K562 (cell line): Measurements from ENCODE around the gene ALG9. TPM values are rescaled to one million over a fixed set of nuclear protein-coding genes. Genes with fewer than 3 reads are reported as not detected.
A peak's percentile ranks its signal among the peaks of the same experiment; 100 is the strongest.

Experiments used
- EP300 ChIP-seq: IDR thresholded peaks from 2 replicates; pipeline ENCODE4 v1.6.1; 2012; ENCODE audit warnings: low read length, improper control_type of control experiment
- ERF ChIP-seq: fragments of 450-650 bp; formaldehyde crosslinking; IDR thresholded peaks from 2 replicates; pipeline ENCODE4 v1.4.0; 2020; ENCODE audit warnings: mild to moderate bottlenecking, mixed read lengths
- KAT8 ChIP-seq: fragments of 450-650 bp; IDR thresholded peaks from 2 replicates; pipeline ENCODE4 v1.6.1; 2016; ENCODE audit warnings: low read depth, mild to moderate bottlenecking
- KHSRP ChIP-seq: fragments of 450-650 bp; IDR thresholded peaks from 2 replicates; pipeline ENCODE4 v1.6.1; 2017
- PPARD ChIP-seq: fragments of 250-450 bp; sonication (Bioruptor Pico); IDR thresholded peaks from 2 replicates; pipeline ENCODE4 v1.8.0; 2022; ENCODE audit warnings: inconsistent platforms, mild to moderate bottlenecking, moderate library complexity
- RBM22 ChIP-seq: fragments of 200-400 bp; formaldehyde crosslinking; IDR thresholded peaks from 2 replicates; pipeline ENCODE4 v1.6.1; 2018; ENCODE audit warnings: low read length, low read depth; ENCODE audit not compliant: poor library complexity, severe bottlenecking
- SIN3B ChIP-seq: fragments of 450-650 bp; IDR thresholded peaks from 2 replicates; pipeline ENCODE4 v1.6.1; 2017; ENCODE audit warnings: low read depth, mild to moderate bottlenecking, moderate library complexity
- SRSF3 ChIP-seq: fragments of 200-400 bp; formaldehyde crosslinking; IDR thresholded peaks from 2 replicates; pipeline ENCODE4 v1.6.1; 2016; ENCODE audit warnings: mild to moderate bottlenecking, low read length, moderate library complexity; ENCODE audit not compliant: insufficient read depth
- TCF3 ChIP-seq: sonication (generic); formaldehyde crosslinking; IDR thresholded peaks from 2 replicates; pipeline ENCODE4 v1.4.0; 2020; ENCODE audit warnings: mild to moderate bottlenecking, missing genetic modification reagents
- TRIM24 ChIP-seq, 2 experiments: fragments of 450-650 bp; IDR thresholded peaks; 2 replicates each; pipeline ENCODE4 v1.6.1; 2016
- ZBTB17 ChIP-seq: fragments of 450-650 bp; formaldehyde crosslinking; IDR thresholded peaks from 2 replicates; pipeline ENCODE4 v1.4.0; 2020; ENCODE audit warnings: mild to moderate bottlenecking
- ZBTB7A ChIP-seq: IDR thresholded peaks from 2 replicates; pipeline ENCODE4 v1.6.1; 2011; ENCODE audit warnings: low read depth, mild to moderate bottlenecking, low read length, moderate library complexity, borderline replicate concordance; ENCODE audit not compliant: control insufficient read depth
- ZNF12 ChIP-seq: sonication (generic); formaldehyde crosslinking; IDR thresholded peaks from 2 replicates; pipeline ENCODE4 v1.4.0; 2020; ENCODE audit warnings: mild to moderate bottlenecking, missing genetic modification reagents
- ZNF197 ChIP-seq: fragments of 200-800 bp; sonication (Bioruptor generic); IDR thresholded peaks from 2 replicates; pipeline ENCODE4 v1.6.1; 2016; ENCODE audit warnings: low read depth, missing genetic modification characterization, missing compliant biosample characterization
- ZNF785 ChIP-seq: fragments of 250-450 bp; sonication (Bioruptor Pico); IDR thresholded peaks from 2 replicates; pipeline ENCODE4 v1.4.0; 2020; ENCODE audit warnings: mild to moderate bottlenecking
- polyA plus RNA-seq, 8 experiments: library from polyadenylated mRNA; depleted of rRNA in 4 of 8; stranded (reverse) in 5 of 8; unstranded in 3 of 8; fragments of >200 nt; fragmentation: Nextera tagmentation in 2 of 8; fragmentation: Illumina TruSeq in 1 of 8; extraction: Ambion mirVana in 2 of 8; extraction: Trizol in 1 of 8; gene quantifications; 2 replicates each; pipeline versions ENCODE4 v1.2.1 to v1.2.3, GENCODE V29; 2011 to 2014; ENCODE audit warnings: inconsistent platforms in 1 of 8, missing spikeins in 1 of 8
- total RNA-seq, 7 experiments: library from RNA; depleted of rRNA in 6 of 7; stranded (reverse); fragments of >200 nt in 6 of 7; fragmentation: Illumina TruSeq in 2 of 7; extraction: Trizol in 2 of 7; gene quantifications; 2 replicates each; pipeline versions ENCODE4 v1.2.1 to v1.2.3, GENCODE V29; 2011 to 2021; ENCODE audit warnings: low replicate concordance in 1 of 7
- TF ChIP-seq, protein P1 (sequence below): fragments of 250-450 bp; sonication (Bioruptor Pico); IDR thresholded peaks from 2 replicates; pipeline ENCODE4 v1.4.0; 2020
- TF ChIP-seq, protein P2 (sequence below): fragments of 250-450 bp; sonication (Bioruptor Pico); IDR thresholded peaks from 2 replicates; pipeline ENCODE4 v1.8.0; 2022; ENCODE audit warnings: inconsistent platforms
- TF ChIP-seq, protein P3 (sequence below): fragments of 200-800 bp; sonication (Bioruptor generic); IDR thresholded peaks from 2 replicates; pipeline ENCODE4 v1.6.1; 2017; ENCODE audit warnings: missing genetic modification characterization, missing compliant biosample characterization

ALG9 gene
- total and polyA plus RNA-seq, 9 of the 15 experiments (the other 6 are each of a cell fraction or from before 2014, with no cell fraction given) = 11.5 to 40.5 (median 24.9) TPM

- TF ChIP-seq, protein P1, sequence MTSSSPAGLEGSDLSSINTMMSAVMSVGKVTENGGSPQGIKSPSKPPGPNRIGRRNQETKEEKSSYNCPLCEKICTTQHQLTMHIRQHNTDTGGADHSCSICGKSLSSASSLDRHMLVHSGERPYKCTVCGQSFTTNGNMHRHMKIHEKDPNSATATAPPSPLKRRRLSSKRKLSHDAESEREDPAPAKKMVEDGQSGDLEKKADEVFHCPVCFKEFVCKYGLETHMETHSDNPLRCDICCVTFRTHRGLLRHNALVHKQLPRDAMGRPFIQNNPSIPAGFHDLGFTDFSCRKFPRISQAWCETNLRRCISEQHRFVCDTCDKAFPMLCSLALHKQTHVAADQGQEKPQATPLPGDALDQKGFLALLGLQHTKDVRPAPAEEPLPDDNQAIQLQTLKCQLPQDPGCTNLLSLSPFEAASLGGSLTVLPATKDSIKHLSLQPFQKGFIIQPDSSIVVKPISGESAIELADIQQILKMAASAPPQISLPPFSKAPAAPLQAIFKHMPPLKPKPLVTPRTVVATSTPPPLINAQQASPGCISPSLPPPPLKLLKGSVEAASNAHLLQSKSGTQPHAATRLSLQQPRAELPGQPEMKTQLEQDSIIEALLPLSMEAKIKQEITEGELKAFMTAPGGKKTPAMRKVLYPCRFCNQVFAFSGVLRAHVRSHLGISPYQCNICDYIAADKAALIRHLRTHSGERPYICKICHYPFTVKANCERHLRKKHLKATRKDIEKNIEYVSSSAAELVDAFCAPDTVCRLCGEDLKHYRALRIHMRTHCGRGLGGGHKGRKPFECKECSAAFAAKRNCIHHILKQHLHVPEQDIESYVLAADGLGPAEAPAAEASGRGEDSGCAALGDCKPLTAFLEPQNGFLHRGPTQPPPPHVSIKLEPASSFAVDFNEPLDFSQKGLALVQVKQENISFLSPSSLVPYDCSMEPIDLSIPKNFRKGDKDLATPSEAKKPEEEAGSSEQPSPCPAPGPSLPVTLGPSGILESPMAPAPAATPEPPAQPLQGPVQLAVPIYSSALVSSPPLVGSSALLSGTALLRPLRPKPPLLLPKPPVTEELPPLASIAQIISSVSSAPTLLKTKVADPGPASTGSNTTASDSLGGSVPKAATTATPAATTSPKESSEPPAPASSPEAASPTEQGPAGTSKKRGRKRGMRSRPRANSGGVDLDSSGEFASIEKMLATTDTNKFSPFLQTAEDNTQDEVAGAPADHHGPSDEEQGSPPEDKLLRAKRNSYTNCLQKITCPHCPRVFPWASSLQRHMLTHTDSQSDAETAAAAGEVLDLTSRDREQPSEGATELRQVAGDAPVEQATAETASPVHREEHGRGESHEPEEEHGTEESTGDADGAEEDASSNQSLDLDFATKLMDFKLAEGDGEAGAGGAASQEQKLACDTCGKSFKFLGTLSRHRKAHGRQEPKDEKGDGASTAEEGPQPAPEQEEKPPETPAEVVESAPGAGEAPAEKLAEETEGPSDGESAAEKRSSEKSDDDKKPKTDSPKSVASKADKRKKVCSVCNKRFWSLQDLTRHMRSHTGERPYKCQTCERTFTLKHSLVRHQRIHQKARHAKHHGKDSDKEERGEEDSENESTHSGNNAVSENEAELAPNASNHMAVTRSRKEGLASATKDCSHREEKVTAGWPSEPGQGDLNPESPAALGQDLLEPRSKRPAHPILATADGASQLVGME (CRISPR knock-in tag) = no peak
- no peak for TF ChIP-seq PPARD (CRISPR knock-in tag)
- TF ChIP-seq TRIM24 (IDR thresholded peaks at IDR 0.05) = peak in 1 of 2 experiments; percentile 18; a peak in 1 of 4 replicates
- 0 out of 2 replicates have a peak, but pooled peaks have one; percentile 46 for TF ChIP-seq ZNF12
- no peak for TF ChIP-seq ERF (CRISPR knock-in tag)
- TF ChIP-seq, protein P2, sequence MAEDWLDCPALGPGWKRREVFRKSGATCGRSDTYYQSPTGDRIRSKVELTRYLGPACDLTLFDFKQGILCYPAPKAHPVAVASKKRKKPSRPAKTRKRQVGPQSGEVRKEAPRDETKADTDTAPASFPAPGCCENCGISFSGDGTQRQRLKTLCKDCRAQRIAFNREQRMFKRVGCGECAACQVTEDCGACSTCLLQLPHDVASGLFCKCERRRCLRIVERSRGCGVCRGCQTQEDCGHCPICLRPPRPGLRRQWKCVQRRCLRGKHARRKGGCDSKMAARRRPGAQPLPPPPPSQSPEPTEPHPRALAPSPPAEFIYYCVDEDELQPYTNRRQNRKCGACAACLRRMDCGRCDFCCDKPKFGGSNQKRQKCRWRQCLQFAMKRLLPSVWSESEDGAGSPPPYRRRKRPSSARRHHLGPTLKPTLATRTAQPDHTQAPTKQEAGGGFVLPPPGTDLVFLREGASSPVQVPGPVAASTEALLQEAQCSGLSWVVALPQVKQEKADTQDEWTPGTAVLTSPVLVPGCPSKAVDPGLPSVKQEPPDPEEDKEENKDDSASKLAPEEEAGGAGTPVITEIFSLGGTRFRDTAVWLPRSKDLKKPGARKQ (CRISPR knock-in tag) = no peak
- no peak for TF ChIP-seq KAT8
- TF ChIP-seq ZBTB17 = no peak
- TF ChIP-seq, protein P3, sequence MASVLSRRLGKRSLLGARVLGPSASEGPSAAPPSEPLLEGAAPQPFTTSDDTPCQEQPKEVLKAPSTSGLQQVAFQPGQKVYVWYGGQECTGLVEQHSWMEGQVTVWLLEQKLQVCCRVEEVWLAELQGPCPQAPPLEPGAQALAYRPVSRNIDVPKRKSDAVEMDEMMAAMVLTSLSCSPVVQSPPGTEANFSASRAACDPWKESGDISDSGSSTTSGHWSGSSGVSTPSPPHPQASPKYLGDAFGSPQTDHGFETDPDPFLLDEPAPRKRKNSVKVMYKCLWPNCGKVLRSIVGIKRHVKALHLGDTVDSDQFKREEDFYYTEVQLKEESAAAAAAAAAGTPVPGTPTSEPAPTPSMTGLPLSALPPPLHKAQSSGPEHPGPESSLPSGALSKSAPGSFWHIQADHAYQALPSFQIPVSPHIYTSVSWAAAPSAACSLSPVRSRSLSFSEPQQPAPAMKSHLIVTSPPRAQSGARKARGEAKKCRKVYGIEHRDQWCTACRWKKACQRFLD = peak; percentile 95
- peak; percentile 43; the same call in 1 of the 2 replicates for TF ChIP-seq TCF3 (CRISPR knock-in tag)
- TF ChIP-seq KHSRP = peak; percentile 97
- TF ChIP-seq SRSF3 = no peak
- peak; percentile 89 for TF ChIP-seq SIN3B
- TF ChIP-seq EP300 = no peak; the same call in 1 of the 2 replicates
- TF ChIP-seq ZNF785 (CRISPR knock-in tag) = no peak
- TF ChIP-seq RBM22 = no peak
- no peak for TF ChIP-seq ZBTB7A
- TF ChIP-seq ZNF197 (CRISPR knock-in tag) = 0 out of 2 replicates have a peak, but pooled peaks have one; percentile 34
Measured at GRCh38 chr11:111878849-111879636, 7.7 kb upstream of the ALG9 start, which contains the start of the genes CFAP68 and FDXACB1 (continued).
